Caki2 (cell line): ENCODE data around the gene INPP5J. TPM values are rescaled to one million over a fixed set of nuclear protein-coding genes. Genes with fewer than 3 reads are reported as not detected.

Source experiments
- DNase-seq: peaks from one replicate; pipeline ENCODE4 v3.0.0-alpha.2; 2015; ENCODE audit warnings: low read depth
- in situ Hi-C: cut with HindIII; loops from 2 replicates; pipeline ENCODE4 v1.10.0; 2016; ENCODE audit warnings: low sequenced_read_pairs, low pct_unique_long_range_greater_than_20kb, mixed read lengths
- total RNA-seq: library from RNA; depleted of rRNA; stranded (reverse); fragments of >200 nt; shearing (Covaris generic); gene quantifications from 2 replicates; pipeline ENCODE4 v1.2.3, GENCODE V29; 2014; ENCODE audit warnings: low replicate concordance

INPP5J gene
- total RNA-seq, 1 experiment from 2014 or later: 0.91 TPM

- in situ Hi-C loops: no loop called here
- no peak for DNase-seq
Observed at GRCh38 chr22:31120230-31120629, 2.5 kb upstream of the INPP5J start.

DNA sequence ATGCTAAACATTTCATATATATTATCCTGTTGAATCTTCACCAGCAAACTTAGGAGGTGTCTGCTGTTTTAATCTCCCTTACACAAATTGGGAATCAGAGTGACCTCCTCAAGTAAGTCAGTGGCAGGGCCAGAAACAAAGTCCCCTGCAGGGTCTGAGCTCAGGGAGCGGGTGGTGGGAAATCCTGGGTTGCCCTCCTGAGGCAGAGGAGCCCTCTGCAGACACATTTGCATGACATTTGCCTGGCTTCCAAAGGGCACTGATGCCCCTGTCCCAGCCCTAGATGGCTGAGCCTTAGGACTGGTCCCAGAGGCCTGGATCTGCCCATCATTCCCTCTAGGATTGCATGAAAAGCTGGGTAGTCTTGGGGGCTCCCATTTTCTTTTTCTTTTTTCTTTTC is 2.1 kb upstream of the INPP5J start:
- DNase-seq: no peak
- in situ Hi-C loops: no loop called here

DNA sequence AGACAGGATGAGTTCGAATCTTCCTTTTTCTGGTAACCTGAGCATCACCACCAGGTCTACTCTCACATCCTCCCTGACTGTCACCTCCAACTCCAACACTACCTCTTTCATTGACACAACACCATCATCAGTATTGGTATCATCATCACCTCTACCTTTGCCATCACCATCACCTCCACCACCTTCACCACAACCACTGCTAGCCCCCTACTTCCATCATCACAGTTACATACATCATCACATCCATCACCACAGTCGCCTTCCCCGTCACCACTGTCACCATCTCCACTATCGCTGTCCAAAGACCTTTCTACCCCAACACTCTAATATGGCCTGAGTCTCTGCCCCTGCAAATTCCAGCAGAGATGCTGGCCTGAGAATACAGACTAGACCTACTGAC is 1.4 kb upstream of the INPP5J start:
- DNase-seq: no peak
- in situ Hi-C loops: no loop called here

- no peak for DNase-seq
- in situ Hi-C loops: no loop called here
Observed at GRCh38 chr22:31122196-31122531, 602 bp upstream of the INPP5J start.

DNA sequence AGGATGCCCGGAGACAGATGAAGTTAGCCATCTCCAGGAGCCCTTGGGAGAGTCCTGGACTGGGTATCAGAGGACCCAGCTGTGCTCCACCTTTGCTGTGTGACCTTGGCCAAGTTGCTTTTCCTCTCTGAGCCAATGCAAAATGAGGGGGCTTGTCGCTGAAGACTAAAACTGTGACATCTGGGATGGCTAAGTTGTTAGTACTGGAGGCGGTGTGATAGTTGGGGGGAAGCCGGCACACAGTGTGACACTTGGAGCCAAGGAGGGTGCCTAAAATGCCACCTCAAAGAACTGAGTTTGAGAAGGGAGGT is 481 bp downstream of the INPP5J start:
- in situ Hi-C loops: no loop called here
- DNase-seq: no peak

DNA sequence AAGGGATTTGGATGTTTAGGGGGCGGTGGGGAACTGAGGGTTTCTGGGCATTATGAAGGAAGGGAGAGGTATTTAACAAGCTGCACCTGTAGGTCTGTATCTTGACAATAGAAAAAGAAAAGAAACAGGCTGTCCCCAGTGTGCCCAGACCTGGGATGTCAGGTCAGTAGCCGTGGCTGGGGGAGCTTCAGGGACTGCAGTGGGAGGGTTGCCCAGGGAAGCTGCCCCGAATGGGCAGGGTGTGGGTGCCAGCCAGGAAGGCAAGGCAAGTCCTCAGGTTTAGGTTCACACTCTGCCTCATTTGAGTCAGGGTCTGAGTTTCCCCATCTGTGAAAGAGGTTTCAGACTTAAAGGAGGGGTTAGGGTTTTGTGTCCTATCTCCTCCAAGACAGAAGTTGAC is 1.5 kb downstream of the INPP5J start:
- in situ Hi-C loops: no loop called here
- no peak for DNase-seq

DNA sequence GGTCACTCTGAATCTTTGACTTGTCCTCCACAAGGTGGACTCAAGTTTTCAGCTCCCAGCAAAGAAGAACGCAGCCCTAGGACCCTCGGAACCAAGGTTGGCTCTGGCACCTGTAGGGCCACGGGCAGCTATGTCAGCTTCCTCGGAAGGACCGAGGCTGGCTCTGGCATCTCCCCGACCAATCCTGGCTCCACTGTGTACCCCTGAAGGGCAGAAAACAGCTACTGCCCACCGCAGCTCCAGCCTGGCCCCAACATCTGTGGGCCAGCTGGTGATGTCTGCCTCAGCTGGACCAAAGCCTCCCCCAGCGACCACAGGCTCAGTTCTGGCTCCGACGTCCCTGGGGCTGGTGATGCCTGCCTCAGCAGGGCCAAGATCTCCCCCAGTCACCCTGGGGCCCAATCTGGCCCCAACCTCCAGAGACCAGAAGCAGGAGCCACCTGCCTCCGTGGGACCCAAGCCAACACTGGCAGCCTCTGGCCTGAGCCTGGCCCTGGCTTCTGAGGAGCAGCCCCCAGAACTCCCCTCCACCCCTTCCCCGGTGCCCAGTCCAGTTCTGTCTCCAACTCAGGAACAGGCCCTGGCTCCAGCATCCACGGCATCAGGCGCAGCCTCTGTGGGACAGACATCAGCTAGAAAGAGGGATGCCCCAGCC is 2.2 kb downstream of the INPP5J start:
- DNase-seq: no peak
- in situ Hi-C loops: no loop called here

GRCh38 chr22:31125521-31126117 is 2.9 kb downstream of the INPP5J start:
- DNase-seq: no peak
- in situ Hi-C loops: no loop called here

DNA sequence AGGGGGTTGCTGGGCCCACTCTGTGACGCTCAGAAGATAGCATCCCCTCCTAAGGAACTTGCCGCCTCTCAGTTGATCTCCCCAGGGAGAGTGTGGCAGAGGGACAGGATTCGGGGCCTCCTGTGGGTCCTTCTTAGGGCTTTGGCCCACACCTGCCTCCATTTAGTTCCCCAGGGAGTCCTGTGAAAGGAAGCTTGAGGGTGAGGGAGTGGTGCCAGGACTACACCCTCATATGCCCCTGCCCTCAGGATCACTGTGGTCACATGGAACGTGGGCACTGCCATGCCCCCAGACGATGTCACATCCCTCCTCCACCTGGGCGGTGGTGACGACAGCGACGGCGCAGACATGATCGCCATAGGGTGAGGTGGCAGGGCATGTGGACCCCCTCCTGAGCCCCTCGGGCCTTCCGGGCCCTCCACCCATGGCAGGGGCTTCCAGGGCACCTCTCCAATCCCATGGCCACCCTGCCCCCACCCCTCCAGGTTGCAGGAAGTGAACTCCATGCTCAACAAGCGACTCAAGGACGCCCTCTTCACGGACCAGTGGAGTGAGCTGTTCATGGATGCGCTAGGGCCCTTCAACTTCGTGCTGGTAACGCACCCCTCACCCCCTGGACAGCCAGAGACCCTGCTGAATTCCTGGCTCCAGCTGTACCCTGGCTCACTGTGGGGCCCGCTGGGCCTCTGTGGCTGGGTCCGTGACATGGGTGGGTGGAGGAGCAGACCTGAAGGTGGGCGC is 3.5 kb downstream of the INPP5J start:
- DNase-seq: no peak
- in situ Hi-C loops: no loop called here

DNA sequence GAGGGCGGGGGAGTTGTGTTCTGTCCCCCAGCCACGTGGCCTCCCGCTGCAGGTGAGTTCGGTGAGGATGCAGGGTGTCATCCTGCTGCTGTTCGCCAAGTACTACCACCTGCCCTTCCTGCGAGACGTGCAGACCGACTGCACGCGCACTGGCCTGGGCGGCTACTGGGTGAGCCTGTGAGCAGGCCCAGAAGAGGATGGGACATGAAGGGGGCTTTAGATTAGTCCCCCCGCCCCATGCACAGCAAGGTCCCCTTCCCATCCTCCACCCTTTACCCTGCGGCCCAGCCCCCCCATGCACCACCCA is 4.1 kb downstream of the INPP5J start:
- in situ Hi-C loops: no loop called here
- DNase-seq: no peak

- DNase-seq: no peak
- in situ Hi-C loops: no loop called here
Observed at GRCh38 chr22:31127181-31127772, 4.5 kb downstream of the INPP5J start.

DNA sequence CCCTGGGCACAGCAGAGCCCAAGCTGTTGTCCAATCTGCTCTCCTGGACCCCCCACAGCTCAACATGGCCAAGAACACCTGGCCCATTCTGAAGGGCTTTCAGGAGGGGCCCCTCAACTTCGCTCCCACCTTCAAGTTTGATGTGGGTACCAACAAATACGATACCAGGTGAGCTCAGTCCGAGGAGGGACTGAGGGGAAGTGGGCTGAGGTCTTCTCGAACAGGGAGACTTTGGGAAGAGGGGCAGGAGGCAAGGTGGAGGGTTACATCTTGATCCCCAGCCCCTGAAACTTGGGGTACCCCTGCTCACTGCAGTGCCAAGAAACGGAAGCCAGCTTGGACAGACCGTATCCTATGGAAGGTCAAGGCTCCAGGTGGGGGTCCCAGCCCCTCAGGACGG is 5.4 kb downstream of the INPP5J start:
- DNase-seq: no peak
- in situ Hi-C loops: no loop called here

GRCh38 chr22:31130873-31131272 is 8.1 kb downstream of the INPP5J start:
- in situ Hi-C loops: no loop called here

DNA sequence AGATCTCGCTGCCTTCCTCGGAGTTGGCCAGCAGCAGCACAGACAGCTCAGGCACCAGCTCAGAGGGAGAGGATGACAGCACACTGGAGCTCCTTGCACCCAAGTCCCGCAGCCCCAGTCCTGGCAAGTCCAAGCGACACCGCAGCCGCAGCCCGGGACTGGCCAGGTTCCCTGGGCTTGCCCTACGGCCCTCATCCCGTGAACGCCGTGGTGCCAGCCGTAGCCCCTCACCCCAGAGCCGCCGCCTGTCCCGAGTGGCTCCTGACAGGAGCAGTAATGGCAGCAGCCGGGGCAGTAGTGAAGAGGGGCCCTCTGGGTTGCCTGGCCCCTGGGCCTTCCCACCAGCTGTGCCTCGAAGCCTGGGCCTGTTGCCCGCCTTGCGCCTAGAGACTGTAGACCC is 11.1 kb downstream of the INPP5J start:
- in situ Hi-C loops: no loop called here
- no peak for DNase-seq

More at GRCh38 chr22:31130873-31131272, 8.1 kb downstream of the INPP5J start:
- DNase-seq: no peak

DNA sequence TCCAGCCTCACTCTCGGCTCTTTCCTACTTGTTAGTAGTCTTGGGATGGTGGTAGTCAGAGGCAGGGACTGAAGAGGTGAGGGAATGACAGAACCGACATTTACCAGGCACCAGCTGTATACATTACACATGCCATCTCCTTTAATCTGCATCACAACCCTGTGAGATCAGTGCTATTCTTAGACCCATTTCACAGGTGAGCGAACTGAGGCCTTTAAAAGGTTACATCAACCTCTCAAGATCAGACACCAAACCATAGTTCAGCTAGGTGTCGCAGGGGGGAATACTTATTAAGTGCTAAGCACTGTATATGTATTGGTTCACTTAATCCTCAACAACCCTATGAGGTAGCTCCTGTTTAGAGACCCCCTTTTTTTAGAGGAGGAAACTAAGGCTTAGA is 11.9 kb downstream of the INPP5J start:
- no peak for DNase-seq
- in situ Hi-C loops: no loop called here

DNA sequence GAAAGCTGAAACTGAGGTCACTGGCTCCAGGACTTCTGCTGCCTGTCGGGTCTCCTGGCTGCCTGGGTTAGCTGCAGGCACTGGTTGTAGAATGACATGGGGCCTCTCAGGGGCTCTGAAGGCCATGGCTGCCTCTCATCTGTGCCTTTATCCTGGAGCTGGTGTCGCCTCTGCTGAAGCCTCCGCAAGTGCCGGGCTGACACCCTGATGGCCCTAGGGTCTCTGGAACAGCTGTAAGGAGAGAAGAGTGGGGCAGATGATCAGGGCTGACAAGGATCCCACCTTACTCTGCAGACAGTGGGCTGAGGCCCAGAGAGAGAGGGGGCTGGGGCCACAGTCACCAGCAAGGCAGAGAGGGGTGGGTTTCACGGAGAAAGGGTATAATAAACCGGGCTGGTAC is 12.9 kb downstream of the INPP5J start:
- no peak for DNase-seq
- in situ Hi-C loops: no loop called here

GRCh38 chr22:31136155-31136554 is 13.4 kb downstream of the INPP5J start:
- in situ Hi-C loops: no loop called here
- DNase-seq: no peak

- no peak for DNase-seq
- in situ Hi-C loops: no loop called here
Observed at GRCh38 chr22:31136711-31137110, 13.9 kb downstream of the INPP5J start.

DNA sequence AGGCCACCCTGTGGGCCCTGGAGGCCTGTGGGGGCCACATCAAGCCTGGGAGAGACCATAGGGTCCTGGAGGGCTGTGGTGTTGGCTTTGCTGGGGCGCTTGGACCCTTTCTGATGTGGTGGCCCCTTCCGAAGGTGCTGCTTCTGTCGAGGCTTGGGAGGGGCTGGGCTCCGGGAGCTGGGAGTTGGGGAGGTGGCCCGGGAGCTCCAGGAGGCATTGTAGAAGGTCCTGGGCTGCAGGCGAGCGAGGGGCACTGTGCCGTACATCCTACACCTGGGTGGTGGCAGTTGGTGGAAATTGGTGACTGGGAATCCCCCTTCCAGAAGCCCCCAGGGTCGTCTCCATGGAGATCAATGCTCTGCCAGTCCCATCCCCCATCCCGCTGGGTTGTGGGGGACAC is 15.0 kb downstream of the INPP5J start:
- DNase-seq: no peak
- in situ Hi-C loops: no loop called here

DNA sequence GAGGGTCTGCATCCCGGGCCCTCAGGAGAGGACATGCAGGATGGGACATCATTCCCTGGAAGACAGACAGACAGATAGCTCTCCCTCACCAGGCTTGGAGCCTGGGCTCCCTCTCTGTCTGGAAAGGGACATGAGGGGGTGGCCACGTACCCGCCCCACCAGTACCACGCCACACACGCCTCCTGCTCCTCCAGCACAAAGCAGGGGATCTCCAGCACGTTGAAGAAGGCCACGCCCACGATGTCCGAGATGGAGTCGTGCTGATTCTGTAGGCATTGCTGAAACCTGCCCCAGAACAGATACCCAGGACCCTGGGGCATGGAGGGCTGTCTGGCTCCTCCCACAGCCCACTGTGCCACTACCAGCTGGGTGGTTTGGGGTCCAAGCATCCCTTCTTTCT is 15.4 kb downstream of the INPP5J start:
- in situ Hi-C loops: no loop called here
- DNase-seq: no peak
